Measurements from ENCODE around the gene CLASP1.
A peak's percentile ranks its signal among the peaks of the same experiment; 100 is the strongest.

Gene CLASP1

DNA sequence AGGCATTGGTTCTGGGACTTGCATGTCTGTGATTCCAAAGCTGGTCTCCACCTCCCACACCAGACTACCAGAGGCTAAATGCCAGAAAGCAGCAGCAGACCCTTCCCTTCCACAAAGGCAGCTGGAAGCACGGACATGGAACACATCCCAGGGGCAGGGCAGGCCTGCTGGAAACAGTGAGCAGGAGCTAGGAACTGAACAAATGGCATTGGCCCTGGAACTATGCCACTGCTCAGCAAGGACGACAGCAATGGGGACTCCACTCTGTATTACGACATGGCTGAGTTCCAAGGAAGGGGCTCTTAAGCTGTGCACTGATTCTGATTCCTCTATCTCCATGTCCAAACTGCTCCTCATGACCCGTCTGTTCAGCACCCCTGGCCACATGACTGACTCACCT lies 286.5 kb downstream of the CLASP1 start:
- DNase-seq (ENCODE audit: low read depth), result no peak
- H3K4me3 ChIP-seq (ENCODE audit: control insufficient read depth, low read depth, low read length), result no peak overlapping the region
- no peak for TF ChIP-seq CTCF (conservative IDR thresholded peaks at IDR 0.05; ENCODE audit: control insufficient read depth, insufficient read depth, low read depth, low read length)

DNA sequence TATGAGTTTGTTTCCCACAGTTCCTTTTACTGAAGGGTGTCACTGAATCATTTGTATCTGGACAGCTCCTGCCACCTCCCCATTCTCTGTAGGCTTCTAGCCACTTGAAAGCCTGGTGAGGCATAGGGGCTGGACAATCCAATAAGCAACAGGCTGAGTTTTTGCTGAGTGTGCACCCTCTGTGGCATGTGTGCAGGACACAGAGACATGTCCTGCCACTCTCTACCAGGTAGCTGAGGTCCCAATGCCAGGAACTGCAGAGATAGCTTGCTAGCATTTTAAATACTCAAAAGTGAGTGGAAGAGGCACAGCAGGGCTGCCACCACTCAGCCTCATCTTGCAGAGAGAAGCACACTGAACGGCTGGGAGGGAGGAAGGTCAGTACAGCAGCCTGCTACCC lies 287.0 kb downstream of the CLASP1 start:
- no peak for TF ChIP-seq CTCF (conservative IDR thresholded peaks at IDR 0.05; ENCODE audit: control insufficient read depth, insufficient read depth, low read depth, low read length)
- H3K4me3 ChIP-seq (ENCODE audit: control insufficient read depth, low read depth, low read length), result no peak overlapping the region
- DNase-seq (ENCODE audit: low read depth), result no peak

GRCh38 chr2:121360566-121361300 lies 288.5 kb downstream of the CLASP1 start:
- DNase-seq (ENCODE audit: low read depth), result peak; percentile 92
- no peak overlapping the region for H3K4me3 ChIP-seq (ENCODE audit: control insufficient read depth, low read depth, low read length)
- TF ChIP-seq CTCF (conservative IDR thresholded peaks at IDR 0.05; ENCODE audit: control insufficient read depth, insufficient read depth, low read depth, low read length), result no peak

DNA sequence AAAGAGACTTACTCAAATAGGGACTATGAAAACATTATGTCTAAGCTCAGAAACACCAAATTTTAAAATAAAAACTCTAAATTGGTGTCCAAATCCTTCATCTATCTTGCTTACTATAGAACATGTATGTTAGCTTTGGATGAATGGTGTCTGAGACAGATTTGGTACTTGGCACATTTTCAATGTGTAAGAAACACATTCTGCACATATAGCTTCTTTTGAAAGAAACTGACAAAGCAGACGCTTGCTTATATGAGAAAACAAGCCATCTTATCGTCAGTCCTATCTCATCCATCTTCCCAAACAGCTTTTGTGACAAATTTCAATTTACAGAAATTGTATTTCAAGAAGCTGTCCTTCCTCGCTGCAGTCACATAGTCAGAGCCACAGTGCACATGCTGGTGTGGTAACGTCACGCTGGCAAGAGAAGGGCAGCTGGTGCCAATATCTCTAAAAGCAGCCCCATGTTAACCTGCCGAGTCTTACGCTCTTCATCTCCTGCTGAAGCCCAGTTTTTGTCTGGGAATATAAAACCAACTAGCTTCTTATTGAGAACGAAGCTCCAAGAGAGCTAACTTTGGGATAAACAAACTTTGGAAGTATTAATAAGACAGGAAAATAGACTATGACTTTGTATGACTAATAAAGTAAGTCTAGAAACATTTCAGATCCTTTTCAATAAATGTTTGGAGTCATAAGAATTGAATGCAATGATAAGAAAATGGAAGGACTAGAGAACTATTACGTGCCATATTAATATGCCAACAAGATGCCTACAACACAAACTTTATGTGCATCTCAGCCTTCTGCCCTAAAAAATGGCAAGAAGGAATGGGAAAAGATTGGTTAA lies 289.3 kb downstream of the CLASP1 start:
- no peak overlapping the region for H3K4me3 ChIP-seq (ENCODE audit: control insufficient read depth, low read depth, low read length)
- DNase-seq (ENCODE audit: low read depth), result no peak
- no peak for TF ChIP-seq CTCF (conservative IDR thresholded peaks at IDR 0.05; ENCODE audit: control insufficient read depth, insufficient read depth, low read depth, low read length)

GRCh38 chr2:121359170-121359569 lies 290.1 kb downstream of the CLASP1 start:
- no peak overlapping the region for H3K4me3 ChIP-seq (ENCODE audit: control insufficient read depth, low read depth, low read length)
- DNase-seq (ENCODE audit: low read depth), result no peak

DNA sequence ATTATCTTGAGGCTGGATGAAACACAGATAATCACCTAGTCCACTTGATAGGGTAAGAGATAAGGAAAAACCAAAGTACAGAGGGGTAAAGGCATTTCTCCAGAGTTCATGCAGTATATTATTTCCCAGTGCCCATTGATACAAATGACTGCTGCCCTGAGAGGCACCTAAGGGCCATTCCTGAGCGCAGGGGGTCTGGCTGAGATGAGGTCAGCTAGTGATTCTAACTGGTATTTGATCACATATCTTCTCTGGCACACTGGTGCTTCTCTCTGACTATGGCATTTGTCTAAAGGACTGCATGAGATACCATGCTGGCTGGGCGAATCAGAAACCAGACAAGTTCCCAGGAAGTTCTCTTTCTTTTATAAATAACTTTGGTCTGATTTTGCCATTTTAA lies 291.0 kb downstream of the CLASP1 start:
- no peak overlapping the region for H3K4me3 ChIP-seq (ENCODE audit: control insufficient read depth, low read depth, low read length)
- DNase-seq (ENCODE audit: low read depth), result no peak
- TF ChIP-seq CTCF (conservative IDR thresholded peaks at IDR 0.05; ENCODE audit: control insufficient read depth, insufficient read depth, low read depth, low read length), result no peak

More at GRCh38 chr2:121359170-121359569, 290.1 kb downstream of the CLASP1 start:
- no peak for TF ChIP-seq CTCF (conservative IDR thresholded peaks at IDR 0.05; ENCODE audit: control insufficient read depth, insufficient read depth, low read depth, low read length)

Data from fibroblast of mammary gland (primary cell).